Bone marrow (tissue), 2 donors: Measurements from ENCODE around the gene CREB5.

ENCODE experiments used
- DNase-seq, 2 donors: peaks; one replicate each; lab custom pipeline; 2025; lab: John Stamatoyannopoulos, UW

The CREB5 gene

GRCh38 chr7:28858206-28858605, 445.9 kb downstream of the CREB5 start:
- DNase-seq: no peak

- DNase-seq: no peak
Observed at GRCh38 chr7:28858895-28859294, 446.6 kb downstream of the CREB5 start.

- no peak for DNase-seq
Observed at GRCh38 chr7:28861825-28862224, 449.5 kb downstream of the CREB5 start.

- no peak for DNase-seq
Observed at GRCh38 chr7:28862595-28863272, 450.4 kb downstream of the CREB5 start.

- DNase-seq: no peak
Observed at GRCh38 chr7:28865601-28866144, 453.4 kb downstream of the CREB5 start.

GRCh38 chr7:28868712-28869111, 456.4 kb downstream of the CREB5 start:
- no peak for DNase-seq

- DNase-seq: no peak
Observed at GRCh38 chr7:28871077-28871476, 458.8 kb downstream of the CREB5 start.

GRCh38 chr7:28871631-28872030, 459.3 kb downstream of the CREB5 start:
- DNase-seq: no peak

- no peak for DNase-seq
Observed at GRCh38 chr7:28872226-28872625, 459.9 kb downstream of the CREB5 start.

GRCh38 chr7:28873365-28873764, 461.0 kb downstream of the CREB5 start:
- no peak for DNase-seq

GRCh38 chr7:28874001-28874400, 461.7 kb downstream of the CREB5 start:
- DNase-seq: no peak
